Measurements from ENCODE around the gene ZNF134.

ZNF134 gene

GRCh38 chr19:57664269-57665127 lies 50.5 kb downstream of the ZNF134 start:
- Histone ChIP-seq H3K9me3 (ENCODE audit: control insufficient read depth in 5 of 5, low read length in 5 of 5) (peaks cover 0 to 5% (median 0%) of the 10 kb centered on the region in 5 donors), H3K36me3 (ENCODE audit: control insufficient read depth in 5 of 5, insufficient read depth in 5 of 5, low read length in 5 of 5) (no peaks in the 10 kb centered on the region), H3K4me3 (ENCODE audit: low read depth in 1 of 5, low read length in 5 of 5) (peak overlapping the region; percentile 59 to 73 (median 70)), H3K27ac (ENCODE audit: low read depth, low read length) (peak overlapping the region; percentile 16), H3K4me1 (ENCODE audit: control insufficient read depth in 5 of 5, insufficient read depth in 5 of 5, low read length in 5 of 5) (peaks cover 0 to 12% (median 11%) of the 10 kb centered on the region in 5 donors), H3K27me3 (ENCODE audit: control insufficient read depth in 5 of 5, insufficient read depth in 4 of 5, low read length in 5 of 5) (peaks cover 0 to 6% (median 0%) of the 10 kb centered on the region in 5 donors), H3K9ac (ENCODE audit: low read length in 5 of 5) (peak overlapping the region in 4 of 5 donors; percentile 33 to 67 (median 47))

- peaks cover 0 to 12% (median 11%) of the 10 kb centered on the region in 5 donors for H3K4me1 ChIP-seq (ENCODE audit: control insufficient read depth in 5 of 5, insufficient read depth in 5 of 5, low read length in 5 of 5)
- H3K27me3 ChIP-seq (ENCODE audit: control insufficient read depth in 5 of 5, insufficient read depth in 4 of 5, low read length in 5 of 5): peaks cover 0 to 6% (median 0%) of the 10 kb centered on the region in 5 donors
- peaks cover 0 to 3% (median 0%) of the 10 kb centered on the region in 5 donors for H3K9me3 ChIP-seq (ENCODE audit: control insufficient read depth in 5 of 5, low read length in 5 of 5)
- H3K36me3 ChIP-seq (ENCODE audit: control insufficient read depth in 5 of 5, insufficient read depth in 5 of 5, low read length in 5 of 5): no peaks in the 10 kb centered on the region
- no peak overlapping the region for H3K27ac ChIP-seq (ENCODE audit: low read depth, low read length)
- H3K9ac ChIP-seq (ENCODE audit: low read length in 5 of 5): peak overlapping the region in 1 of 5 donors; percentile 46
- H3K4me3 ChIP-seq (ENCODE audit: low read depth in 1 of 5, low read length in 5 of 5): peak overlapping the region in 1 of 5 donors; percentile 59
These were observed 51.3 kb downstream of the ZNF134 start for GRCh38 chr19:57665261-57665806.

- Histone ChIP-seq H3K36me3 (ENCODE audit: control insufficient read depth in 5 of 5, insufficient read depth in 5 of 5, low read length in 5 of 5) (no peaks in the 10 kb centered on the region), H3K9ac (ENCODE audit: low read length in 5 of 5) (no peak overlapping the region), H3K4me1 (ENCODE audit: control insufficient read depth in 5 of 5, insufficient read depth in 5 of 5, low read length in 5 of 5) (peaks cover 0 to 12% (median 11%) of the 10 kb centered on the region in 5 donors), H3K27ac (ENCODE audit: low read depth, low read length) (no peak overlapping the region), H3K9me3 (ENCODE audit: control insufficient read depth in 5 of 5, low read length in 5 of 5) (peaks cover 0 to 3% (median 0%) of the 10 kb centered on the region in 5 donors), H3K4me3 (ENCODE audit: low read depth in 1 of 5, low read length in 5 of 5) (no peak overlapping the region), H3K27me3 (ENCODE audit: control insufficient read depth in 5 of 5, insufficient read depth in 4 of 5, low read length in 5 of 5) (peaks cover 0 to 6% (median 0%) of the 10 kb centered on the region in 5 donors)
These were observed 53.2 kb downstream of the ZNF134 start for GRCh38 chr19:57667228-57667627.

- Histone ChIP-seq H3K27me3 (ENCODE audit: control insufficient read depth in 5 of 5, insufficient read depth in 4 of 5, low read length in 5 of 5) (peaks cover 0 to 6% (median 0%) of the 10 kb centered on the region in 5 donors), H3K4me3 (ENCODE audit: low read depth in 1 of 5, low read length in 5 of 5) (no peak within 1 kb of the TSS), H3K9me3 (ENCODE audit: control insufficient read depth in 5 of 5, low read length in 5 of 5) (peaks cover 0 to 3% (median 0%) of the 10 kb centered on the region in 5 donors), H3K9ac (ENCODE audit: low read length in 5 of 5) (no peak within 1 kb of the TSS), H3K4me1 (ENCODE audit: control insufficient read depth in 5 of 5, insufficient read depth in 5 of 5, low read length in 5 of 5) (peaks cover 0 to 12% (median 10%) of the 10 kb centered on the region in 5 donors), H3K27ac (ENCODE audit: low read depth, low read length) (no peak within 1 kb of the TSS), H3K36me3 (ENCODE audit: control insufficient read depth in 5 of 5, insufficient read depth in 5 of 5, low read length in 5 of 5) (no peaks in the 10 kb centered on the region)
These were observed 54.6 kb downstream of the ZNF134 start, which contains the start of gene ZSCAN4 for GRCh38 chr19:57668635-57669034. Gene ZSCAN4 (plus strand): TSS chr19:57668935. CDS start chr19:57676146, 7,211 bp downstream.

GRCh38 chr19:57671124-57671895 lies 57.3 kb downstream of the ZNF134 start:
- Histone ChIP-seq H3K27me3 (ENCODE audit: control insufficient read depth in 5 of 5, insufficient read depth in 4 of 5, low read length in 5 of 5) (peaks cover 0 to 5% (median 0%) of the 10 kb centered on the region in 5 donors), H3K4me1 (ENCODE audit: control insufficient read depth in 5 of 5, insufficient read depth in 5 of 5, low read length in 5 of 5) (no peaks in the 10 kb centered on the region)

GRCh38 chr19:57672466-57672865 lies 58.4 kb downstream of the ZNF134 start:
- peaks cover 0 to 5% (median 0%) of the 10 kb centered on the region in 5 donors for H3K27me3 ChIP-seq (ENCODE audit: control insufficient read depth in 5 of 5, insufficient read depth in 4 of 5, low read length in 5 of 5)
- H3K4me3 ChIP-seq (ENCODE audit: low read depth in 1 of 5, low read length in 5 of 5): no peak overlapping the region
- H3K4me1 ChIP-seq (ENCODE audit: control insufficient read depth in 5 of 5, insufficient read depth in 5 of 5, low read length in 5 of 5): no peaks in the 10 kb centered on the region
- H3K9me3 ChIP-seq (ENCODE audit: control insufficient read depth in 5 of 5, low read length in 5 of 5): peaks cover 0 to 2% (median 0%) of the 10 kb centered on the region in 5 donors
- no peaks in the 10 kb centered on the region for H3K36me3 ChIP-seq (ENCODE audit: control insufficient read depth in 5 of 5, insufficient read depth in 5 of 5, low read length in 5 of 5)
- no peak overlapping the region for H3K27ac ChIP-seq (ENCODE audit: low read depth, low read length)
- no peak overlapping the region for H3K9ac ChIP-seq (ENCODE audit: low read length in 5 of 5)

More at GRCh38 chr19:57671124-57671895, 57.3 kb downstream of the ZNF134 start:
- Histone ChIP-seq H3K9me3 (ENCODE audit: control insufficient read depth in 5 of 5, low read length in 5 of 5) (peaks cover 0 to 3% (median 0%) of the 10 kb centered on the region in 5 donors), H3K36me3 (ENCODE audit: control insufficient read depth in 5 of 5, insufficient read depth in 5 of 5, low read length in 5 of 5) (no peaks in the 10 kb centered on the region), H3K27ac (ENCODE audit: low read depth, low read length) (no peak overlapping the region), H3K9ac (ENCODE audit: low read length in 5 of 5) (no peak overlapping the region), H3K4me3 (ENCODE audit: low read depth in 1 of 5, low read length in 5 of 5) (no peak overlapping the region)

All from subcutaneous abdominal adipose tissue (tissue), 5 donors.